Aorta (tissue), 5 donors: ENCODE data around the gene RTBDN. TPM values are rescaled to one million over a fixed set of nuclear protein-coding genes. Genes with fewer than 3 reads are reported as not detected.
A peak's percentile ranks its signal among the peaks of the same experiment; 100 is the strongest.

Experiments
- ATAC-seq: fragments of 200-7000 bp; cut with Tn5 transposase; one replicate; pipeline ENCODE4 v1.9.1; 2022; ENCODE audit warnings: moderate library complexity; ENCODE audit not compliant: low FRiP score
- DNase-seq, 2 donors: peaks; one replicate each; pipeline ENCODE4 v3.0.0-alpha.2; 2020
- H3K27ac ChIP-seq, 2 donors: one replicate each; pipeline ENCODE4 v1.5.1; 2013; ENCODE audit warnings: low read length in 2 of 2, mild to moderate bottlenecking in 2 of 2, moderate library complexity in 2 of 2, control low read depth in 1 of 2, inconsistent platforms in 1 of 2, low read depth in 1 of 2
- H3K27me3 ChIP-seq, 2 donors: one replicate each; pipeline ENCODE4 v1.6.1; 2013; ENCODE audit warnings: control low read depth in 1 of 2, low read length in 1 of 2, mild to moderate bottlenecking in 1 of 2, moderate library complexity in 1 of 2; ENCODE audit not compliant: insufficient read depth in 2 of 2, control insufficient read depth in 1 of 2
- H3K36me3 ChIP-seq, 2 donors: one replicate each; pipeline ENCODE4 v1.6.1; 2013; ENCODE audit warnings: control low read depth in 1 of 2, low read length in 1 of 2, mild to moderate bottlenecking in 1 of 2; ENCODE audit not compliant: insufficient read depth in 2 of 2, control insufficient read depth in 1 of 2
- H3K4me1 ChIP-seq, 2 donors: one replicate each; pipeline ENCODE4 v1.6.1; 2013; ENCODE audit warnings: low read length in 2 of 2, control low read depth in 1 of 2, mild to moderate bottlenecking in 1 of 2, moderate library complexity in 1 of 2; ENCODE audit not compliant: insufficient read depth in 2 of 2, control insufficient read depth in 1 of 2
- H3K4me3 ChIP-seq, 2 donors: one replicate each; pipeline ENCODE4 v1.5.1; 2013; ENCODE audit warnings: low read length in 2 of 2, control low read depth in 1 of 2, mild to moderate bottlenecking in 1 of 2
- H3K9me3 ChIP-seq: one replicate; pipeline ENCODE4 v1.6.1; 2013; ENCODE audit warnings: mild to moderate bottlenecking, low read length; ENCODE audit not compliant: control insufficient read depth
- WGBS, 2 donors: extraction: QIAGEN DNeasy Blood & Tissue Kit; methylation state at CpG; one replicate each; pipeline ENCODE4 v1.1.7; 2013; 5-methylcytosine and 5-hydroxymethylcytosine counted together
- intact Hi-C, 2 donors: fragments of 100-400 bp; cut with DNase I; formaldehyde crosslinking; loops; one replicate each; pipeline versions ENCODE4 v1.14.2 to v1.15.0; 2022
- polyA plus RNA-seq, 2 donors: library from polyadenylated mRNA; stranded (reverse); fragments of 200-250 nt; gene quantifications; one replicate each; pipeline ENCODE4 v1.2.3, GENCODE V29; 2013
- total RNA-seq, 2 donors: library from RNA; stranded (reverse); fragmentation: NEBNext Ultra II Directional; extraction: Animal tissue kit (Norgen Biotek cat#: 25700); gene quantifications; one replicate each; pipeline ENCODE4 v1.2.1, GENCODE V29; 2021
- donor health status: healthy with polysubstance abuse.
- donor health status: Bipolar disorder and iron deficiency.
- donor health status: DM: no; HTN: no; CAD: no.
- donor health status: DM: no; HTN: no; CAD: no.
- donor health status: DM: yes; HTN: yes; CAD: no.

RTBDN gene
- total and polyA plus RNA-seq, 4 donors, result 2.0 TPM; not detected in 3

GRCh38 chr19:12871681-12872080 lies 37.3 kb upstream of the RTBDN start:
- no peak for ATAC-seq
- intact Hi-C loops, result no loop called here

GRCh38 chr19:12868540-12869112 lies 34.2 kb upstream of the RTBDN start:
- 94 to 96% methylated on average over 10 of the region's 10 CpGs for WGBS, 2 donors
- Histone ChIP-seq H3K9me3 (no peaks in the 10 kb centered on the region), H3K27ac (no peak overlapping the region), H3K36me3 (no peaks in the 10 kb centered on the region), H3K4me1 (no peaks in the 10 kb centered on the region), H3K4me3 (no peak overlapping the region), H3K27me3 (no peaks in the 10 kb centered on the region)
- intact Hi-C loops, result no loop called here
- no peak for DNase-seq
- ATAC-seq, result no peak

More at GRCh38 chr19:12871681-12872080, 37.3 kb upstream of the RTBDN start:
- Histone ChIP-seq H3K27me3 (no peaks in the 10 kb centered on the region), H3K9me3 (no peaks in the 10 kb centered on the region), H3K36me3 (peaks cover 0 to 2% of the 10 kb centered on the region in 2 donors), H3K4me1 (no peaks in the 10 kb centered on the region), H3K27ac (no peak overlapping the region), H3K4me3 (no peak overlapping the region)
- WGBS, 2 donors, result 64 to 76% methylated on average over 3 of the region's 3 CpGs
- DNase-seq, result peak in 1 of 2 donors; percentile 9

- Histone ChIP-seq H3K4me1 (no peaks in the 10 kb centered on the region), H3K27me3 (no peaks in the 10 kb centered on the region), H3K36me3 (no peaks in the 10 kb centered on the region), H3K9me3 (no peaks in the 10 kb centered on the region), H3K4me3 (no peak overlapping the region), H3K27ac (no peak overlapping the region)
- intact Hi-C loops, result no loop called here
- DNase-seq (peak in 1 of 2 donors; percentile 87), ATAC-seq (peak; percentile 69)
- WGBS, 2 donors, result 12 to 16% methylated on average over 36 to 51 of the region's 51 CpGs
Measured at GRCh38 chr19:12867120-12868099, 33.0 kb upstream of the RTBDN start.

- whole genome bisulfite sequencing, 2 donors, result 87 to 89% methylated on average over 29 of the region's 29 CpGs
- Histone ChIP-seq H3K4me3 (no peak overlapping the region), H3K36me3 (no peaks in the 10 kb centered on the region), H3K27me3 (no peaks in the 10 kb centered on the region), H3K27ac (no peak overlapping the region), H3K9me3 (no peaks in the 10 kb centered on the region), H3K4me1 (no peaks in the 10 kb centered on the region)
- intact Hi-C loops, result no loop called here
- no peak for ATAC-seq
- no peak for DNase-seq
Measured at GRCh38 chr19:12866416-12867119, 32.2 kb upstream of the RTBDN start.

GRCh38 chr19:12865746-12866415 lies 31.5 kb upstream of the RTBDN start:
- Histone ChIP-seq H3K4me1 (no peaks in the 10 kb centered on the region), H3K36me3 (no peaks in the 10 kb centered on the region), H3K27ac (no peak overlapping the region), H3K4me3 (no peak overlapping the region), H3K9me3 (no peaks in the 10 kb centered on the region), H3K27me3 (no peaks in the 10 kb centered on the region)
- intact Hi-C loops, result no loop called here
- no peak for ATAC-seq
- DNase-seq, result no peak
- WGBS, 2 donors, result 81 to 83% methylated on average over 19 of the region's 19 CpGs

- H3K9me3 ChIP-seq, result no peaks in the 10 kb centered on the region
- no peaks in the 10 kb centered on the region for H3K36me3 ChIP-seq
- ATAC-seq, result peak; percentile 49
- WGBS, 2 donors, result 86% methylated on average over 32 to 34 of the region's 34 CpGs
- DNase-seq, result no peak
- H3K4me3 ChIP-seq, result no peak overlapping the region
- H3K27ac ChIP-seq, result no peak overlapping the region
- intact Hi-C loops, result no loop called here
- H3K4me1 ChIP-seq, result no peaks in the 10 kb centered on the region
- H3K27me3 ChIP-seq, result no peaks in the 10 kb centered on the region
Measured at GRCh38 chr19:12864721-12865715, 30.6 kb upstream of the RTBDN start.

GRCh38 chr19:12864143-12864542 lies 29.8 kb upstream of the RTBDN start:
- ATAC-seq (no peak), DNase-seq (no peak)
- Histone ChIP-seq H3K36me3 (no peaks in the 10 kb centered on the region), H3K9me3 (no peaks in the 10 kb centered on the region), H3K27me3 (no peaks in the 10 kb centered on the region), H3K27ac (no peak overlapping the region), H3K4me1 (no peaks in the 10 kb centered on the region), H3K4me3 (no peak overlapping the region)
- intact Hi-C loops, result no loop called here
- WGBS, 2 donors, result 91 to 93% methylated on average over 4 of the region's 4 CpGs
